SU-DHL-6 (cell line): ENCODE data around the gene PRR33.

Experiments
- H2AFZ ChIP-seq: fragments of 200-600 bp; sonication (generic); 2 replicates; pipeline ENCODE4 v1.6.1; 2014; ENCODE audit warnings: low read depth, mild to moderate bottlenecking, moderate library complexity, mixed read lengths, antibody characterized with exemption, low read length; ENCODE audit not compliant: severe bottlenecking
- H3F3A ChIP-seq: fragments of 200-600 bp; shearing (Covaris generic); 2 replicates; pipeline ENCODE4 v1.6.0; 2016; ENCODE audit warnings: antibody characterized with exemption, mild to moderate bottlenecking; ENCODE audit not compliant: insufficient read depth
- H3K27ac ChIP-seq: fragments of 200-600 bp; sonication (generic); 2 replicates; pipeline ENCODE4 v1.5.1; 2016; ENCODE audit warnings: low read depth, mild to moderate bottlenecking, low read length, moderate library complexity, mixed read lengths
- H3K27me3 ChIP-seq: fragments of 200-600 bp; sonication (generic), shearing (Covaris generic); 2 replicates; pipeline ENCODE4 v1.6.0; 2014; ENCODE audit warnings: mild to moderate bottlenecking, low read length
- H3K36me3 ChIP-seq: fragments of 200-600 bp; sonication (generic); 2 replicates; pipeline ENCODE4 v1.6.1; 2014; ENCODE audit warnings: mild to moderate bottlenecking, low read length, mixed read lengths
- H3K4me2 ChIP-seq: fragments of 300-600, 200-600 bp; shearing (Covaris generic), sonication (generic); 2 replicates; pipeline ENCODE4 v1.6.0; 2014; ENCODE audit warnings: low read length, low read depth, mild to moderate bottlenecking; ENCODE audit not compliant: poor library complexity, severe bottlenecking
- H3K4me3 ChIP-seq: fragments of 200-600 bp; sonication (generic); 2 replicates; pipeline ENCODE4 v1.5.1; 2014; ENCODE audit warnings: antibody characterized with exemption, low read length, mild to moderate bottlenecking, mixed read lengths; ENCODE audit not compliant: insufficient read depth, poor library complexity, severe bottlenecking
- H3K79me2 ChIP-seq: fragments of 200-600 bp; sonication (generic); 2 replicates; pipeline ENCODE4 v1.6.1; 2014; ENCODE audit warnings: mild to moderate bottlenecking, low read length, moderate library complexity; ENCODE audit not compliant: insufficient read depth
- H3K9ac ChIP-seq: fragments of 200-600 bp; sonication (generic); 2 replicates; pipeline ENCODE4 v1.7.0; 2014; ENCODE audit warnings: mild to moderate bottlenecking, low read length
- H3K9me2 ChIP-seq: fragments of 200-600 bp; sonication (generic); replicated peaks from 2 replicates; pipeline ENCODE4 v1.6.1; 2014; ENCODE audit warnings: low read length; ENCODE audit not compliant: insufficient read depth
- H3K9me3 ChIP-seq: fragments of 200-600 bp; sonication (generic); 2 replicates; pipeline ENCODE4 v1.6.1; 2014; ENCODE audit warnings: low read length, mixed read lengths; ENCODE audit not compliant: insufficient read depth
- H4K20me1 ChIP-seq: fragments of 200-600 bp; sonication (generic); 2 replicates; pipeline ENCODE4 v1.6.1; 2014; ENCODE audit warnings: low read depth, mild to moderate bottlenecking, antibody characterized with exemption, low read length, moderate library complexity, mixed read lengths
- EZH2phosphoT487 ChIP-seq: fragments of 200-600 bp; sonication (generic), shearing (Covaris generic); conservative IDR thresholded peaks from 2 replicates; pipeline ENCODE4 v1.6.1; 2018; ENCODE audit warnings: mild to moderate bottlenecking, antibody characterized with exemption, low read length, moderate library complexity, mixed read lengths
- TF ChIP-seq, protein P1 (sequence below): fragments of 200-600 bp; sonication (generic); IDR thresholded peaks from one replicate; pipeline ENCODE4 v1.5.1; 2017; ENCODE audit warnings: antibody characterized with exemption, mild to moderate bottlenecking, low read length, moderate library complexity; ENCODE audit not compliant: insufficient read depth, poor library complexity, severe bottlenecking

The PRR33 gene

GRCh38 chr11:1929621-1930461 is 38.1 kb upstream of the PRR33 start:
- H3K9ac ChIP-seq = no peak overlapping the region
- no peak overlapping the region for H2AFZ ChIP-seq
- TF ChIP-seq EZH2phosphoT487 = no peak
- no peaks in the 10 kb centered on the region for H3F3A ChIP-seq
- H3K27ac ChIP-seq = no peak overlapping the region
- no peak overlapping the region for H3K4me3 ChIP-seq
- H3K36me3 ChIP-seq = no peaks in the 10 kb centered on the region
- H3K4me2 ChIP-seq = no peak overlapping the region
- H4K20me1 ChIP-seq = no peaks in the 10 kb centered on the region
- no peaks in the 10 kb centered on the region for H3K9me2 ChIP-seq
- H3K79me2 ChIP-seq = no peaks in the 10 kb centered on the region
- no peaks in the 10 kb centered on the region for H3K9me3 ChIP-seq
- no peaks in the 10 kb centered on the region for H3K27me3 ChIP-seq

- H3K36me3 ChIP-seq = no peaks in the 10 kb centered on the region
- H3K4me3 ChIP-seq = no peak overlapping the region
- no peak overlapping the region for H3K4me2 ChIP-seq
- H4K20me1 ChIP-seq = no peaks in the 10 kb centered on the region
- H3K27ac ChIP-seq = no peak overlapping the region
- no peaks in the 10 kb centered on the region for H3F3A ChIP-seq
- TF ChIP-seq EZH2phosphoT487 = no peak
- TF ChIP-seq, protein P1, sequence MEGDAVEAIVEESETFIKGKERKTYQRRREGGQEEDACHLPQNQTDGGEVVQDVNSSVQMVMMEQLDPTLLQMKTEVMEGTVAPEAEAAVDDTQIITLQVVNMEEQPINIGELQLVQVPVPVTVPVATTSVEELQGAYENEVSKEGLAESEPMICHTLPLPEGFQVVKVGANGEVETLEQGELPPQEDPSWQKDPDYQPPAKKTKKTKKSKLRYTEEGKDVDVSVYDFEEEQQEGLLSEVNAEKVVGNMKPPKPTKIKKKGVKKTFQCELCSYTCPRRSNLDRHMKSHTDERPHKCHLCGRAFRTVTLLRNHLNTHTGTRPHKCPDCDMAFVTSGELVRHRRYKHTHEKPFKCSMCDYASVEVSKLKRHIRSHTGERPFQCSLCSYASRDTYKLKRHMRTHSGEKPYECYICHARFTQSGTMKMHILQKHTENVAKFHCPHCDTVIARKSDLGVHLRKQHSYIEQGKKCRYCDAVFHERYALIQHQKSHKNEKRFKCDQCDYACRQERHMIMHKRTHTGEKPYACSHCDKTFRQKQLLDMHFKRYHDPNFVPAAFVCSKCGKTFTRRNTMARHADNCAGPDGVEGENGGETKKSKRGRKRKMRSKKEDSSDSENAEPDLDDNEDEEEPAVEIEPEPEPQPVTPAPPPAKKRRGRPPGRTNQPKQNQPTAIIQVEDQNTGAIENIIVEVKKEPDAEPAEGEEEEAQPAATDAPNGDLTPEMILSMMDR = no peak
- no peaks in the 10 kb centered on the region for H3K9me2 ChIP-seq
- no peaks in the 10 kb centered on the region for H3K79me2 ChIP-seq
- no peak overlapping the region for H2AFZ ChIP-seq
- no peak overlapping the region for H3K9ac ChIP-seq
- no peaks in the 10 kb centered on the region for H3K27me3 ChIP-seq
- H3K9me3 ChIP-seq = no peaks in the 10 kb centered on the region
These were observed 37.3 kb upstream of the PRR33 start for GRCh38 chr11:1928891-1929541.

DNA sequence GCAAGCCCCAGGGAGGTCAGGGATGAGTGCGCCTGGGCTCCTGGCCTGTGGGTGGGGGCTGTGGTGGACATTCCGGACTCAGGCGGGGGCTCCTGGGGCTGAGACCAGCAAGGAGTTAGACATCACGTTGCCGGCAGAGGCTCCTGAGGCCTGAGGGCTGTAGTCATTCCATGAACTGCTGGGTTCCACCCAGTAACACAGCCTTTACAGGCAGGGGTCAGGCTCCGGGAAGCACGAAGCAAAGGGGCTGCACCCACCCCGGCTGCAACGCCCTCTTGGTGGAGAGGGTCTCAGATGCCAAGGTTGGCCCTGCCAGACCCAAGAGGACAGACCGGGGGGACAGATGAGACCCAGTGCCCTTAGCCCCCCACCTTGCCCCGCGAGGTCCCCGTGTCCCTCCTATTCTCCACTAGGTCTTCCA is 36.8 kb upstream of the PRR33 start:
- no peaks in the 10 kb centered on the region for H3K27me3 ChIP-seq
- no peak overlapping the region for H2AFZ ChIP-seq
- no peaks in the 10 kb centered on the region for H3K9me3 ChIP-seq
- TF ChIP-seq EZH2phosphoT487 = no peak
- TF ChIP-seq, protein P1 = no peak
- no peaks in the 10 kb centered on the region for H3K36me3 ChIP-seq
- no peaks in the 10 kb centered on the region for H4K20me1 ChIP-seq
- H3K4me2 ChIP-seq = no peak overlapping the region
- H3K27ac ChIP-seq = no peak overlapping the region
- no peak overlapping the region for H3K9ac ChIP-seq
- H3F3A ChIP-seq = no peaks in the 10 kb centered on the region
- H3K79me2 ChIP-seq = no peaks in the 10 kb centered on the region
- H3K4me3 ChIP-seq = no peak overlapping the region
- H3K9me2 ChIP-seq = no peaks in the 10 kb centered on the region
